GM12878 (cell line): Measurements from ENCODE around the gene MRAP2. TPM values are rescaled to one million over a fixed set of nuclear protein-coding genes. Genes with fewer than 3 reads are reported as not detected.

Source experiments
- ATAC-seq: fragments of 200-7000 bp; cut with Tn5 transposase; 3 replicates; pipeline ENCODE4 v1.9.1; 2020; ENCODE audit warnings: mild to moderate bottlenecking, moderate library complexity
- BruUV-seq: library from RNA; stranded (reverse); fragments of 400-500 nt; replicated peaks from 2 replicates; lab custom pipeline; 2021; lab: Mats Ljungman, UMichigan
- CTCF ChIA-PET: fragments of 300-600 bp; sonication (Branson Sonifier 250); formaldehyde crosslinking; extraction: SDS; loops from one replicate; lab custom pipeline; 2021; ENCODE audit warnings: inconsistent platforms; lab: Yijun Ruan, JAX
- POLR2A ChIA-PET: fragments of 350-600 bp; formaldehyde crosslinking; extraction: SDS; loops from one replicate; lab custom pipeline; 2021; ENCODE audit warnings: inconsistent platforms; lab: Charles Lee
- RAD21 ChIA-PET: fragments of 300-600 bp; sonication (Branson Sonifier 250); formaldehyde crosslinking; loops from one replicate; lab custom pipeline; 2023; ENCODE audit warnings: antibody characterized with exemption; ENCODE audit not compliant: unreplicated experiment; lab: Charles Lee
- SMC1A ChIA-PET: fragments of 300-600 bp; sonication (Branson Sonifier 250); formaldehyde crosslinking; loops from one replicate; lab custom pipeline; 2023; ENCODE audit not compliant: unreplicated experiment, uncharacterized antibody; lab: Charles Lee
- DNase-seq: peaks from one replicate; pipeline ENCODE4 v3.0.0-alpha.2; 2011; ENCODE audit warnings: low read depth, low spot score
- FAIRE-seq: peaks from 3 replicates; lab custom pipeline; 2011; peaks lifted over from hg19 to GRCh38; lab: Jason Lieb, UNC
- H2AFZ ChIP-seq: 2 replicates; pipeline ENCODE4 v1.6.0; 2011; ENCODE audit warnings: low read depth, low read length, control low read depth; ENCODE audit not compliant: control insufficient read depth
- H3K27ac ChIP-seq: 2 replicates; pipeline ENCODE4 v1.5.1; 2011; ENCODE audit warnings: control low read depth; ENCODE audit not compliant: control insufficient read depth, insufficient read depth
- H3K27me3 ChIP-seq, 2 experiments: replicated peaks in 1 of 2; 2 replicates each; pipeline versions ENCODE4 v1.6.0 to v1.6.1; 2011; ENCODE audit warnings: low read length in 1 of 2; ENCODE audit not compliant: control insufficient read depth in 2 of 2, insufficient read depth in 2 of 2
- H3K36me3 ChIP-seq, 2 experiments: 2 replicates each; pipeline ENCODE4 v1.5.1; 2011; ENCODE audit warnings: low read length in 1 of 2; ENCODE audit not compliant: control insufficient read depth in 2 of 2, insufficient read depth in 2 of 2
- H3K4me1 ChIP-seq: 2 replicates; pipeline ENCODE4 v1.6.1; 2011; ENCODE audit warnings: mild to moderate bottlenecking, low read length, moderate library complexity, mixed read lengths; ENCODE audit not compliant: control insufficient read depth, insufficient read depth
- H3K4me2 ChIP-seq: 2 replicates; pipeline ENCODE4 v1.6.0; 2011; ENCODE audit warnings: control low read depth; ENCODE audit not compliant: control insufficient read depth, insufficient read depth
- H3K4me3 ChIP-seq: fragments of 200-600 bp; sonication (generic); 2 replicates; pipeline ENCODE4 v1.5.1; 2016
- H3K79me2 ChIP-seq: 2 replicates; pipeline ENCODE4 v1.6.0; 2011; ENCODE audit warnings: low read length; ENCODE audit not compliant: control insufficient read depth, insufficient read depth
- H3K9ac ChIP-seq: 2 replicates; pipeline ENCODE4 v1.8.0; 2011; ENCODE audit warnings: low read length, control low read depth, mixed read lengths; ENCODE audit not compliant: control insufficient read depth, insufficient read depth
- H3K9me3 ChIP-seq: replicated peaks from 3 replicates; pipeline ENCODE4 v1.5.1; 2011; ENCODE audit warnings: mild to moderate bottlenecking, low read length; ENCODE audit not compliant: control insufficient read depth, insufficient read depth
- H4K20me1 ChIP-seq: 2 replicates; pipeline ENCODE4 v1.6.0; 2011; ENCODE audit not compliant: control insufficient read depth, insufficient read depth
- BCL11A ChIP-seq: IDR thresholded peaks from 2 replicates; pipeline ENCODE4 v1.6.1; 2011; ENCODE audit warnings: low read depth, low read length
- FOS ChIP-seq: IDR thresholded peaks from 3 replicates; pipeline ENCODE4 v1.6.1; 2011; ENCODE audit warnings: borderline replicate concordance; ENCODE audit not compliant: insufficient read length; ENCODE audit errors: extremely low read depth
- KDM1A ChIP-seq: fragments of 200-600 bp; sonication (generic); IDR thresholded peaks from 2 replicates; pipeline ENCODE4 v1.6.1; 2016; ENCODE audit warnings: borderline replicate concordance
- MEF2A ChIP-seq: IDR thresholded peaks from 2 replicates; pipeline ENCODE4 v1.6.1; 2011; ENCODE audit warnings: low read depth, mild to moderate bottlenecking, low read length, moderate library complexity; ENCODE audit not compliant: insufficient read depth
- MTA2 ChIP-seq: fragments of 450-650 bp; IDR thresholded peaks from 2 replicates; pipeline ENCODE4 v1.6.1; 2016; ENCODE audit warnings: low read depth, mild to moderate bottlenecking, moderate library complexity
- PAX8 ChIP-seq: fragments of 450-650 bp; IDR thresholded peaks from 2 replicates; pipeline ENCODE4 v1.6.1; 2017; ENCODE audit warnings: mild to moderate bottlenecking, moderate library complexity
- RAD21 ChIP-seq: IDR thresholded peaks from 2 replicates; pipeline ENCODE4 v1.6.1; 2011; ENCODE audit warnings: mild to moderate bottlenecking, low read depth, low read length, moderate library complexity; ENCODE audit not compliant: insufficient read depth
- SMARCA5 ChIP-seq: fragments of 450-650 bp; IDR thresholded peaks from 2 replicates; pipeline ENCODE4 v1.6.1; 2017; ENCODE audit warnings: mild to moderate bottlenecking
- SPI1 ChIP-seq: IDR thresholded peaks from 2 replicates; pipeline ENCODE4 v1.6.1; 2011; ENCODE audit warnings: low read depth, mild to moderate bottlenecking, low read length, moderate library complexity, borderline replicate concordance; ENCODE audit not compliant: insufficient read depth
- USF2 ChIP-seq: IDR thresholded peaks from 2 replicates; pipeline ENCODE4 v1.6.1; 2011; ENCODE audit warnings: low read depth, low read length, improper control_type of control experiment, borderline replicate concordance
- WGBS: methylation state at CpG from one replicate; pipeline ENCODE4 v1.1.6; 2016; ENCODE audit warnings: low lambda C conversion rate; ENCODE audit not compliant: insufficient replicate concordance, insufficient coverage; ENCODE audit errors: missing lambda C conversion rate; 5-methylcytosine and 5-hydroxymethylcytosine counted together
- in situ Hi-C: fragments of 300-500 bp; cut with MboI; formaldehyde crosslinking; loops from 9 replicates; pipeline ENCODE4 v1.14.3; 2018; ENCODE audit warnings: mixed read lengths
- intact Hi-C: fragments of 100-400 bp; cut with micrococcal nuclease; formaldehyde crosslinking; loops from one replicate; pipeline ENCODE4 v1.14.2; 2022; ENCODE audit not compliant: unreplicated experiment
- polyA plus RNA-seq, 11 experiments: library from polyadenylated mRNA; depleted of rRNA in 4 of 11; unstranded in 6 of 11; stranded (reverse) in 5 of 11; fragments of >200 nt; fragmentation: Nextera tagmentation in 4 of 11; fragmentation: Illumina TruSeq in 1 of 11; extraction: Ambion mirVana in 4 of 11; extraction: Trizol in 1 of 11; gene quantifications; 1 replicate in 1 of 11; 2 replicates in 10 of 11; pipeline versions ENCODE4 v1.2.1 to v1.2.3, GENCODE V29; 2011 to 2016; ENCODE audit warnings: inconsistent platforms in 2 of 11, missing spikeins in 2 of 11, low read depth in 1 of 11
- total RNA-seq, 4 experiments: library from RNA; depleted of rRNA in 3 of 4; stranded (reverse); fragments of >200 nt in 3 of 4; fragmentation: Illumina TruSeq in 1 of 4; extraction: Trizol in 1 of 4; gene quantifications; 2 replicates each; pipeline versions ENCODE4 v1.2.1 to v1.2.3, GENCODE V29; 2013 to 2021
- TF ChIP-seq, protein P1 (sequence below): fragments of 450-650 bp; IDR thresholded peaks from 2 replicates; pipeline ENCODE4 v1.6.1; 2016; ENCODE audit warnings: mild to moderate bottlenecking
- TF ChIP-seq, protein P2 (sequence below): fragments of 450-650 bp; IDR thresholded peaks from 2 replicates; pipeline ENCODE4 v1.6.1; 2018; ENCODE audit warnings: mild to moderate bottlenecking, low read depth, moderate library complexity; ENCODE audit not compliant: partially characterized antibody

Gene MRAP2
- total and polyA plus RNA-seq, 10 of the 15 experiments (the other 5 are each of a cell fraction or from before 2014, with no cell fraction given), result not detected

- SMC1A ChIA-PET, result no interaction called here
- Histone ChIP-seq H3K36me3 (no peaks in the 10 kb centered on the region), H3K9me3 (no peaks in the 10 kb centered on the region), H4K20me1 (no peaks in the 10 kb centered on the region), H2AFZ (no peak overlapping the region), H3K9ac (no peak overlapping the region), H3K27me3 (no peaks in the 10 kb centered on the region), H3K4me1 (no peaks in the 10 kb centered on the region), H3K4me2 (no peak overlapping the region), H3K79me2 (no peaks in the 10 kb centered on the region), H3K27ac (no peak overlapping the region), H3K4me3 (no peak overlapping the region)
- TF ChIP-seq FOS, result no peak
- TF ChIP-seq, protein P1, sequence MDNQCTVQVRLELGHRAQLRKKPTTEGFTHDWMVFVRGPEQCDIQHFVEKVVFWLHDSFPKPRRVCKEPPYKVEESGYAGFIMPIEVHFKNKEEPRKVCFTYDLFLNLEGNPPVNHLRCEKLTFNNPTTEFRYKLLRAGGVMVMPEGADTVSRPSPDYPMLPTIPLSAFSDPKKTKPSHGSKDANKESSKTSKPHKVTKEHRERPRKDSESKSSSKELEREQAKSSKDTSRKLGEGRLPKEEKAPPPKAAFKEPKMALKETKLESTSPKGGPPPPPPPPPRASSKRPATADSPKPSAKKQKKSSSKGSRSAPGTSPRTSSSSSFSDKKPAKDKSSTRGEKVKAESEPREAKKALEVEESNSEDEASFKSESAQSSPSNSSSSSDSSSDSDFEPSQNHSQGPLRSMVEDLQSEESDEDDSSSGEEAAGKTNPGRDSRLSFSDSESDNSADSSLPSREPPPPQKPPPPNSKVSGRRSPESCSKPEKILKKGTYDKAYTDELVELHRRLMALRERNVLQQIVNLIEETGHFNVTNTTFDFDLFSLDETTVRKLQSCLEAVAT, result no peak
- no peak for TF ChIP-seq SPI1
- no peak for ATAC-seq
- RAD21 ChIA-PET, result no interaction called here
- intact Hi-C loops, result no loop called here
- in situ Hi-C loops, result no loop called here
- CTCF ChIA-PET, result no interaction called here
- no TSS peak for BruUV-seq
- DNase-seq, result no peak
- 20% methylated on average over 2 of the region's 2 CpGs for WGBS
- FAIRE-seq, result no peak
- POLR2A ChIA-PET, result no interaction called here
These were observed 22.1 kb downstream of the MRAP2 start for GRCh38 chr6:84055647-84056046.

DNA sequence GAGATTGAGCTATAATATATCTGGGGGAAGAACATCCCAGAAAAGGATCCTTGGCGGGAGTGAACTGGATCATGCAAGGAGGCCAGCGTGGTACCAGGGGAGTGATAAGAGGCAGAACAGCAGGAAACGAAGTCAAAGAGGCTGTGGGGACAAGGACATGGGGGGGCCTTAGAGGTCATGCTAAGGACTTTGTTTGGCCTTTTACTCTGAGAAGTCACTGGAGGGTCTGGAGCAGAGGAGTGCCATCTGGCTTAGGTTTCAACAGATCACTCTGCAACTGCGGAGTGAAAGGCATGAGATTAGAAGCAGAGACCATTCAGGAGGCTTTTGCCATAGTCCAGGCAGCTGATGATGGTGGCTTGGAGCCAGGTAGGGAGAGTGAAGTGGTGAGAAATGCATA lies 24.3 kb downstream of the MRAP2 start:
- ChIA-PET POLR2A (no interaction called here), SMC1A (interaction anchor here (0.5 kb wide), 1 partner anchor 57 kb away, joined by 3 read pairs; no protein-coding TSS in a partner anchor), CTCF (no interaction called here), RAD21 (no interaction called here)
- WGBS, result 26% methylated on average over 4 of the region's 4 CpGs
- no peaks in the 10 kb centered on the region for H3K27me3 ChIP-seq
- no peak overlapping the region for H2AFZ ChIP-seq
- BruUV-seq, result no TSS peak
- H3K9ac ChIP-seq, result no peak overlapping the region
- no peak for ATAC-seq
- no peaks in the 10 kb centered on the region for H3K9me3 ChIP-seq
- no peak overlapping the region for H3K4me3 ChIP-seq
- H3K4me1 ChIP-seq, result no peaks in the 10 kb centered on the region
- H3K4me2 ChIP-seq, result no peak overlapping the region
- no peak overlapping the region for H3K27ac ChIP-seq
- intact Hi-C loops (no loop called here), in situ Hi-C loops (no loop called here)
- no peaks in the 10 kb centered on the region for H3K36me3 ChIP-seq
- no peak for DNase-seq
- no peak for FAIRE-seq
- no peaks in the 10 kb centered on the region for H4K20me1 ChIP-seq
- no peaks in the 10 kb centered on the region for H3K79me2 ChIP-seq
- TF ChIP-seq MEF2A (no peak), SMARCA5 (no peak), KDM1A (no peak), USF2 (no peak), RAD21 (no peak), BCL11A (no peak), MTA2 (no peak), PAX8 (no peak)
- TF ChIP-seq, protein P2, sequence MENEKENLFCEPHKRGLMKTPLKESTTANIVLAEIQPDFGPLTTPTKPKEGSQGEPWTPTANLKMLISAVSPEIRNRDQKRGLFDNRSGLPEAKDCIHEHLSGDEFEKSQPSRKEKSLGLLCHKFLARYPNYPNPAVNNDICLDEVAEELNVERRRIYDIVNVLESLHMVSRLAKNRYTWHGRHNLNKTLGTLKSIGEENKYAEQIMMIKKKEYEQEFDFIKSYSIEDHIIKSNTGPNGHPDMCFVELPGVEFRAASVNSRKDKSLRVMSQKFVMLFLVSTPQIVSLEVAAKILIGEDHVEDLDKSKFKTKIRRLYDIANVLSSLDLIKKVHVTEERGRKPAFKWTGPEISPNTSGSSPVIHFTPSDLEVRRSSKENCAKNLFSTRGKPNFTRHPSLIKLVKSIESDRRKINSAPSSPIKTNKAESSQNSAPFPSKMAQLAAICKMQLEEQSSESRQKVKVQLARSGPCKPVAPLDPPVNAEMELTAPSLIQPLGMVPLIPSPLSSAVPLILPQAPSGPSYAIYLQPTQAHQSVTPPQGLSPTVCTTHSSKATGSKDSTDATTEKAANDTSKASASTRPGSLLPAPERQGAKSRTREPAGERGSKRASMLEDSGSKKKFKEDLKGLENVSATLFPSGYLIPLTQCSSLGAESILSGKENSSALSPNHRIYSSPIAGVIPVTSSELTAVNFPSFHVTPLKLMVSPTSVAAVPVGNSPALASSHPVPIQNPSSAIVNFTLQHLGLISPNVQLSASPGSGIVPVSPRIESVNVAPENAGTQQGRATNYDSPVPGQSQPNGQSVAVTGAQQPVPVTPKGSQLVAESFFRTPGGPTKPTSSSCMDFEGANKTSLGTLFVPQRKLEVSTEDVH, result no peak
